Measurements from ENCODE around the gene CDYL.

The CDYL gene

GRCh38 chr6:4941782-4942672, 165.8 kb downstream of the CDYL start:
- Histone ChIP-seq H3K79me2 (ENCODE audit: insufficient read depth, low read length) (no peaks in the 10 kb centered on the region), H3K27me3 (ENCODE audit: low read length) (no peaks in the 10 kb centered on the region), H2AFZ (ENCODE audit: low read depth, low read length, severe bottlenecking) (no peak overlapping the region), H3K9me2 (replicated peaks; ENCODE audit: insufficient read depth, low read length) (no peaks in the 10 kb centered on the region), H3K9ac (ENCODE audit: low read length) (no peak overlapping the region), H3K4me3 (ENCODE audit: insufficient read depth, low read length, poor library complexity, severe bottlenecking) (no peak overlapping the region), H3K27ac (ENCODE audit: low read depth, low read length) (no peak overlapping the region), H4K20me1 (ENCODE audit: low read depth, low read length) (no peaks in the 10 kb centered on the region), H3F3A (ENCODE audit: insufficient read depth) (no peaks in the 10 kb centered on the region), H3K4me2 (ENCODE audit: low read depth, low read length, poor library complexity, severe bottlenecking) (no peak overlapping the region), H3K9me3 (ENCODE audit: insufficient read depth, low read length) (no peaks in the 10 kb centered on the region), H3K36me3 (ENCODE audit: low read length) (no peaks in the 10 kb centered on the region)
- no peak for TF ChIP-seq CTCF (IDR thresholded peaks at IDR 0.05; ENCODE audit: insufficient read depth, low read length, poor library complexity, severe bottlenecking)
- TF ChIP-seq EZH2phosphoT487 (conservative IDR thresholded peaks at IDR 0.05; ENCODE audit: low read length): no peak

- no peaks in the 10 kb centered on the region for H3F3A ChIP-seq (ENCODE audit: insufficient read depth)
- no peaks in the 10 kb centered on the region for H3K79me2 ChIP-seq (ENCODE audit: insufficient read depth, low read length)
- H3K4me2 ChIP-seq (ENCODE audit: low read depth, low read length, poor library complexity, severe bottlenecking): no peak overlapping the region
- no peaks in the 10 kb centered on the region for H3K9me2 ChIP-seq (replicated peaks; ENCODE audit: insufficient read depth, low read length)
- no peaks in the 10 kb centered on the region for H3K9me3 ChIP-seq (ENCODE audit: insufficient read depth, low read length)
- no peaks in the 10 kb centered on the region for H4K20me1 ChIP-seq (ENCODE audit: low read depth, low read length)
- H3K4me3 ChIP-seq (ENCODE audit: insufficient read depth, low read length, poor library complexity, severe bottlenecking): no peak overlapping the region
- no peak overlapping the region for H3K27ac ChIP-seq (ENCODE audit: low read depth, low read length)
- H3K27me3 ChIP-seq (ENCODE audit: low read length): no peaks in the 10 kb centered on the region
- no peaks in the 10 kb centered on the region for H3K36me3 ChIP-seq (ENCODE audit: low read length)
- no peak for TF ChIP-seq CTCF (IDR thresholded peaks at IDR 0.05; ENCODE audit: insufficient read depth, low read length, poor library complexity, severe bottlenecking)
- no peak for TF ChIP-seq EZH2phosphoT487 (conservative IDR thresholded peaks at IDR 0.05; ENCODE audit: low read length)
- no peak overlapping the region for H3K9ac ChIP-seq (ENCODE audit: low read length)
- no peak overlapping the region for H2AFZ ChIP-seq (ENCODE audit: low read depth, low read length, severe bottlenecking)
These were observed 166.4 kb downstream of the CDYL start for GRCh38 chr6:4942673-4943009.

GRCh38 chr6:4943716-4944115, 167.5 kb downstream of the CDYL start:
- Histone ChIP-seq H3K4me2 (ENCODE audit: low read depth, low read length, poor library complexity, severe bottlenecking) (no peak overlapping the region), H3K9me3 (ENCODE audit: insufficient read depth, low read length) (no peaks in the 10 kb centered on the region), H3K36me3 (ENCODE audit: low read length) (no peaks in the 10 kb centered on the region), H3K4me3 (ENCODE audit: insufficient read depth, low read length, poor library complexity, severe bottlenecking) (no peak overlapping the region), H3K9me2 (replicated peaks; ENCODE audit: insufficient read depth, low read length) (no peaks in the 10 kb centered on the region), H4K20me1 (ENCODE audit: low read depth, low read length) (no peaks in the 10 kb centered on the region), H3F3A (ENCODE audit: insufficient read depth) (no peaks in the 10 kb centered on the region), H3K9ac (ENCODE audit: low read length) (no peak overlapping the region), H3K27ac (ENCODE audit: low read depth, low read length) (no peak overlapping the region), H3K27me3 (ENCODE audit: low read length) (no peaks in the 10 kb centered on the region), H2AFZ (ENCODE audit: low read depth, low read length, severe bottlenecking) (no peak overlapping the region), H3K79me2 (ENCODE audit: insufficient read depth, low read length) (no peaks in the 10 kb centered on the region)
- no peak for TF ChIP-seq CTCF (IDR thresholded peaks at IDR 0.05; ENCODE audit: insufficient read depth, low read length, poor library complexity, severe bottlenecking)
- TF ChIP-seq EZH2phosphoT487 (conservative IDR thresholded peaks at IDR 0.05; ENCODE audit: low read length): no peak

All from SU-DHL-6 (cell line).